Smooth muscle cell (in vitro differentiated cells): ENCODE data around the gene RIMBP2. TPM values are rescaled to one million over a fixed set of nuclear protein-coding genes. Genes with fewer than 3 reads are reported as not detected.

Experiments used
- DNase-seq: peaks from one replicate; lab custom pipeline; 2025; ENCODE audit not compliant: unreplicated experiment; lab: John Stamatoyannopoulos, UW
- H2AFZ ChIP-seq: fragments of 200-600 bp; sonication (generic); 2 replicates; pipeline ENCODE4 v1.6.0; 2016; ENCODE audit warnings: antibody characterized with exemption, low read depth, mild to moderate bottlenecking
- H3F3A ChIP-seq: fragments of 200-600 bp; sonication (generic); 2 replicates; pipeline ENCODE4 v1.6.0; 2017; ENCODE audit warnings: antibody characterized with exemption, low read depth
- H3K27ac ChIP-seq: fragments of 200-600 bp; sonication (generic); 2 replicates; pipeline ENCODE4 v1.5.1; 2016; ENCODE audit warnings: low read depth, mild to moderate bottlenecking
- H3K27me3 ChIP-seq: fragments of 200-600 bp; sonication (generic); 2 replicates; pipeline ENCODE4 v1.6.1; 2016; ENCODE audit warnings: low read depth, mild to moderate bottlenecking
- H3K36me3 ChIP-seq: fragments of 200-600 bp; sonication (generic); 2 replicates; pipeline ENCODE4 v1.5.1; 2016; ENCODE audit warnings: low read depth
- H3K4me1 ChIP-seq: fragments of 200-600 bp; sonication (generic); 2 replicates; pipeline ENCODE4 v1.5.1; 2016; ENCODE audit warnings: low read depth
- H3K4me2 ChIP-seq: fragments of 200-600 bp; sonication (generic); 2 replicates; pipeline ENCODE4 v1.6.0; 2016; ENCODE audit warnings: mild to moderate bottlenecking
- H3K4me3 ChIP-seq: fragments of 200-600 bp; sonication (generic); 2 replicates; pipeline ENCODE4 v1.5.1; 2016; ENCODE audit warnings: mild to moderate bottlenecking
- H3K79me2 ChIP-seq: fragments of 200-600 bp; sonication (generic); 2 replicates; pipeline ENCODE4 v1.6.0; 2016; ENCODE audit warnings: low read depth, mild to moderate bottlenecking
- H3K9ac ChIP-seq: fragments of 200-600 bp; sonication (generic); 2 replicates; pipeline ENCODE4 v1.6.0; 2016; ENCODE audit warnings: low read depth
- H3K9me3 ChIP-seq: fragments of 200-600 bp; sonication (generic); replicated peaks from 2 replicates; pipeline ENCODE4 v1.5.1; 2016; ENCODE audit warnings: low read depth
- H4K20me1 ChIP-seq: fragments of 200-600 bp; sonication (generic); 2 replicates; pipeline ENCODE4 v1.6.0; 2016; ENCODE audit warnings: low read depth
- WGBS: methylation state at CpG from one replicate; pipeline ENCODE4 v1.1.7; 2016; ENCODE audit warnings: low lambda C conversion rate; 5-methylcytosine and 5-hydroxymethylcytosine counted together
- polyA plus RNA-seq: library from polyadenylated mRNA; unstranded; fragments of >200 nt; fragmentation: Nextera tagmentation; extraction: Ambion mirVana; gene quantifications from 2 replicates; pipeline ENCODE4 v1.2.1, GENCODE V29; 2016
- total RNA-seq: library from RNA; depleted of rRNA; stranded (reverse); fragments of >200 nt; gene quantifications from 2 replicates; pipeline ENCODE4 v1.2.3, GENCODE V29; 2014
- TF ChIP-seq, protein P1 (sequence below): fragments of 200-600 bp; sonication (generic); IDR thresholded peaks from 2 replicates; pipeline ENCODE4 v1.5.1; 2017; ENCODE audit warnings: borderline replicate concordance, mild to moderate bottlenecking, antibody characterized with exemption; ENCODE audit not compliant: insufficient read depth, poor library complexity, severe bottlenecking

RIMBP2 gene
- total and polyA plus RNA-seq, 2 experiments from 2014 or later, result 2.3 TPM; not detected in 1

DNA sequence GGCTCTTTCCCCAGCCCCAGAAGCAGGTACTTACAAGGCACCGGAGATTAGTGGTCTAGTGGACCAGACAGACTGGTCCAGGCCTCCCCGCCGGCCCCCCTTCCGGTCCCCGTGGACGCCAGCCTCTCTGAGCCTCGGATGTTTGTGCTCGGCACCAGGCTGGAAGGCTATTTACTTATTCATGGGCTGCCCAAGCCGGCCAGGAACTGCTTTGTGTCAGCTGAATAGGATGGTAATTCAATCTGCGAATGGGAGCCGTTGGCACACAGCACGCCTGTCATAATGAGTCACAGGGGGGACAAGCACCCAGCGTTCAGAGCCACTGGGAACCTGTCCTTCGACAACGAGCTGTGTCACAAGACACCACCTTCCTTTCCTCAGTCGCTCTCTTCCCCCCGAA is 82.3 kb downstream of the RIMBP2 start:
- H3K27ac ChIP-seq, result no peak overlapping the region
- H3K9ac ChIP-seq, result no peak overlapping the region
- H2AFZ ChIP-seq, result no peak overlapping the region
- H3K4me2 ChIP-seq, result no peak overlapping the region
- no peaks in the 10 kb centered on the region for H4K20me1 ChIP-seq
- no peak for DNase-seq
- H3K27me3 ChIP-seq, result peaks cover 25% of the 10 kb centered on the region
- no peaks in the 10 kb centered on the region for H3K79me2 ChIP-seq
- no peaks in the 10 kb centered on the region for H3K36me3 ChIP-seq
- TF ChIP-seq, protein P1, sequence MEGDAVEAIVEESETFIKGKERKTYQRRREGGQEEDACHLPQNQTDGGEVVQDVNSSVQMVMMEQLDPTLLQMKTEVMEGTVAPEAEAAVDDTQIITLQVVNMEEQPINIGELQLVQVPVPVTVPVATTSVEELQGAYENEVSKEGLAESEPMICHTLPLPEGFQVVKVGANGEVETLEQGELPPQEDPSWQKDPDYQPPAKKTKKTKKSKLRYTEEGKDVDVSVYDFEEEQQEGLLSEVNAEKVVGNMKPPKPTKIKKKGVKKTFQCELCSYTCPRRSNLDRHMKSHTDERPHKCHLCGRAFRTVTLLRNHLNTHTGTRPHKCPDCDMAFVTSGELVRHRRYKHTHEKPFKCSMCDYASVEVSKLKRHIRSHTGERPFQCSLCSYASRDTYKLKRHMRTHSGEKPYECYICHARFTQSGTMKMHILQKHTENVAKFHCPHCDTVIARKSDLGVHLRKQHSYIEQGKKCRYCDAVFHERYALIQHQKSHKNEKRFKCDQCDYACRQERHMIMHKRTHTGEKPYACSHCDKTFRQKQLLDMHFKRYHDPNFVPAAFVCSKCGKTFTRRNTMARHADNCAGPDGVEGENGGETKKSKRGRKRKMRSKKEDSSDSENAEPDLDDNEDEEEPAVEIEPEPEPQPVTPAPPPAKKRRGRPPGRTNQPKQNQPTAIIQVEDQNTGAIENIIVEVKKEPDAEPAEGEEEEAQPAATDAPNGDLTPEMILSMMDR, result no peak
- H3F3A ChIP-seq, result no peaks in the 10 kb centered on the region
- peaks cover 10% of the 10 kb centered on the region for H3K4me1 ChIP-seq
- H3K9me3 ChIP-seq, result no peaks in the 10 kb centered on the region
- no peak overlapping the region for H3K4me3 ChIP-seq
- 8% methylated on average over 17 of the region's 17 CpGs for WGBS

DNA sequence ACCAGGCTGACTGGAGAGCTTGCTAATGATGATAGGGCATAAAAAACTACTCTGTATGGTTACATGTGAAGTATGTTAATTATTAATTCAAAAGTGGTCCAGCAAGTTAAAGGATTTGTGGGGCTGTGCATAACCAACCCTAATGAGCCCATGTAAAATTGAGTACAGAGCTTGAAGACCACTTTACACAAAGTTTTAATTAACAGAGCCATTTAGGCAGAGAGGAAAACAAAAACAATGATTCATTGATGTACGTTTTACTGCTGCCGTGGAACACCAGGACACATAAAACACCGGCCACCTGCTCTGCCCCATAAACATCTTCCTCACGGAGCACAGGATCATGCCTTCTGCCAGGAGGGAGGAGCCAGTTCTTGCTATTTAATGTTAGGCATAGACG is 83.5 kb downstream of the RIMBP2 start:
- TF ChIP-seq, protein P1, result no peak
- Histone ChIP-seq H3K27me3 (peaks cover 25% of the 10 kb centered on the region), H3K36me3 (no peaks in the 10 kb centered on the region), H3K27ac (no peak overlapping the region), H3F3A (no peaks in the 10 kb centered on the region), H4K20me1 (no peaks in the 10 kb centered on the region), H3K4me1 (peaks cover 10% of the 10 kb centered on the region), H3K4me3 (no peak overlapping the region), H2AFZ (no peak overlapping the region), H3K9me3 (no peaks in the 10 kb centered on the region), H3K79me2 (no peaks in the 10 kb centered on the region), H3K9ac (no peak overlapping the region), H3K4me2 (no peak overlapping the region)
- 88% methylated on average over 5 of the region's 5 CpGs for WGBS
- DNase-seq, result no peak

DNA sequence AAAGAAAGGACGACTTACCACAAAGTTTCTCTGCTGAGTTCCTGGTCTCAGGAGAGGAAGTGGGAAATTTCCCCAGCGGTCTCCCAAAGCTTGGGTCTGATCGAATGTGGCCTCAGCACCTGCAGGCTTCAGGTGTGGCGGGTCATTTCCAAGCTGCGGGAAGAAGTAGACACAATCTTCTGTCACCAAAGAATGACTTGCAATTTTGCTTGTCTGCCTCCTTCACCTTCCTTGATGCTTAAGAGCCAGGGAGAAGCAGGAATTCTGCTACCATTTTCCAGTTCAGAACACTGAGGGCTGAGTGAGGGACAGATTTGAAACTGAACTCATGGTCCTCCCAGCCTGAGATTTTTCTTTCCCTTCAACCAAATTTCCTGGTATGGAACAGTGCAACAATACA is 87.8 kb downstream of the RIMBP2 start:
- H4K20me1 ChIP-seq, result no peaks in the 10 kb centered on the region
- no peak overlapping the region for H3K4me2 ChIP-seq
- H3K27me3 ChIP-seq, result peaks cover 13% of the 10 kb centered on the region
- H3K4me1 ChIP-seq, result peaks cover 9% of the 10 kb centered on the region
- H3F3A ChIP-seq, result no peaks in the 10 kb centered on the region
- no peak overlapping the region for H3K9ac ChIP-seq
- no peak for DNase-seq
- H3K4me3 ChIP-seq, result no peak overlapping the region
- no peaks in the 10 kb centered on the region for H3K79me2 ChIP-seq
- no peak overlapping the region for H3K27ac ChIP-seq
- 91% methylated on average over 5 of the region's 5 CpGs for WGBS
- no peak overlapping the region for H2AFZ ChIP-seq
- no peaks in the 10 kb centered on the region for H3K9me3 ChIP-seq
- H3K36me3 ChIP-seq, result no peaks in the 10 kb centered on the region
- TF ChIP-seq, protein P1, result no peak

DNA sequence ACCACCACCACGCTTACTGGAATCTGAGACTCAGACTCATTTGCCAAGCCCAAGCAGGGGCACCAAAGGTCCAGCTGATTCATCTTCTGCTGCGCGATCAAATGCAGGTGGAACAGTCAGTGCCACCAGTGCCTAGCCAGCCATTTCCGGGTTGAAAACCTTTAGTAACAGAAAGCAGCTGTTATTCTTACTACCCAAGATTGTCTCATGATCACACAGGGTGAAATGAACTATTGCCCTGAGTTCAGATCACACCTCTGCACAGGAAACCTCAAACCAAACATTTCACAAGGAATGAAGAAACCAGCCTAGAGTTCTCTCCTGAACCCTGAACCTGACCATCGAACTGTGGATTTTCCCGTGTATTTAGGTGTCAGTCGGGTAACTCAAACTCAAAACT is 88.9 kb downstream of the RIMBP2 start:
- H3K36me3 ChIP-seq, result no peaks in the 10 kb centered on the region
- H3K4me3 ChIP-seq, result no peak overlapping the region
- no peaks in the 10 kb centered on the region for H3K79me2 ChIP-seq
- no peaks in the 10 kb centered on the region for H3K9me3 ChIP-seq
- H3K27ac ChIP-seq, result no peak overlapping the region
- WGBS, result 93% methylated on average over 7 of the region's 7 CpGs
- TF ChIP-seq, protein P1, result no peak
- H2AFZ ChIP-seq, result no peak overlapping the region
- no peaks in the 10 kb centered on the region for H4K20me1 ChIP-seq
- H3K4me2 ChIP-seq, result no peak overlapping the region
- no peak for DNase-seq
- H3K27me3 ChIP-seq, result peaks cover 2% of the 10 kb centered on the region
- H3K9ac ChIP-seq, result no peak overlapping the region
- no peaks in the 10 kb centered on the region for H3K4me1 ChIP-seq
- no peaks in the 10 kb centered on the region for H3F3A ChIP-seq
